Parathyroid adenoma (tissue), 2 donors: Measurements from ENCODE around the gene CIB1.

Experiments
- H2AFZ ChIP-seq: fragments of 300-600 bp; sonication (generic); one replicate; pipeline ENCODE4 v1.7.0; 2017; ENCODE audit warnings: antibody characterized with exemption, mild to moderate bottlenecking
- H3K27ac ChIP-seq: fragments of 300-600 bp; sonication (generic); one replicate; pipeline ENCODE4 v1.7.0; 2017
- H3K27me3 ChIP-seq: fragments of 300-600 bp; sonication (generic); one replicate; pipeline ENCODE4 v1.7.0; 2017; ENCODE audit warnings: low read length; ENCODE audit not compliant: control insufficient read depth, insufficient read depth
- H3K36me3 ChIP-seq: fragments of 300-600 bp; sonication (generic); one replicate; pipeline ENCODE4 v1.7.0; 2017; ENCODE audit warnings: low read length; ENCODE audit not compliant: control insufficient read depth, insufficient read depth
- H3K4me1 ChIP-seq: fragments of 300-600 bp; sonication (generic); one replicate; pipeline ENCODE4 v1.7.0; 2017; ENCODE audit warnings: control low read depth
- H3K4me2 ChIP-seq: fragments of 300-600 bp; sonication (generic); one replicate; pipeline ENCODE4 v1.7.0; 2017; ENCODE audit warnings: low read length
- H3K4me3 ChIP-seq: fragments of 300-600 bp; sonication (generic); one replicate; pipeline ENCODE4 v1.7.0; 2017; ENCODE audit warnings: low read depth, low read length
- H3K79me2 ChIP-seq: fragments of 300-600 bp; sonication (generic); one replicate; pipeline ENCODE4 v1.7.0; 2017; ENCODE audit warnings: control low read depth
- H3K9ac ChIP-seq: fragments of 300-600 bp; sonication (generic); one replicate; pipeline ENCODE4 v1.7.0; 2017; ENCODE audit warnings: mild to moderate bottlenecking
- H3K9me3 ChIP-seq: fragments of 300-600 bp; sonication (generic); one replicate; pipeline ENCODE4 v1.7.0; 2017; ENCODE audit warnings: low read length; ENCODE audit not compliant: control insufficient read depth
- CTCF ChIP-seq: fragments of 300-600 bp; sonication (generic); IDR thresholded peaks from one replicate; pipeline ENCODE4 v1.7.0; 2017; ENCODE audit warnings: antibody characterized with exemption, mild to moderate bottlenecking
- donor health status: primary hyperparathyroidism.

Gene CIB1

GRCh38 chr15:90219421-90220141 is 14.2 kb downstream of the CIB1 start:
- Histone ChIP-seq H3K79me2 (peaks cover 15% of the 10 kb centered on the region), H2AFZ (no peak overlapping the region), H3K4me1 (peaks cover 14% of the 10 kb centered on the region), H3K4me3 (no peak overlapping the region), H3K9me3 (no peaks in the 10 kb centered on the region), H3K9ac (no peak overlapping the region), H3K27me3 (no peaks in the 10 kb centered on the region), H3K4me2 (no peak overlapping the region), H3K36me3 (no peaks in the 10 kb centered on the region), H3K27ac (no peak overlapping the region)
- peak; percentile 41 for TF ChIP-seq CTCF

- H2AFZ ChIP-seq, result no peak overlapping the region
- H3K4me3 ChIP-seq, result no peak overlapping the region
- no peak for TF ChIP-seq CTCF
- no peaks in the 10 kb centered on the region for H3K27me3 ChIP-seq
- no peaks in the 10 kb centered on the region for H3K9me3 ChIP-seq
- H3K4me1 ChIP-seq, result peaks cover 18% of the 10 kb centered on the region
- no peak overlapping the region for H3K4me2 ChIP-seq
- no peak overlapping the region for H3K27ac ChIP-seq
- H3K9ac ChIP-seq, result no peak overlapping the region
- H3K36me3 ChIP-seq, result no peaks in the 10 kb centered on the region
- peaks cover 15% of the 10 kb centered on the region for H3K79me2 ChIP-seq
Measured at GRCh38 chr15:90217671-90218394, 15.9 kb downstream of the CIB1 start.

- H3K4me3 ChIP-seq, result no peak overlapping the region
- no peak overlapping the region for H3K27ac ChIP-seq
- H3K9ac ChIP-seq, result no peak overlapping the region
- no peak for TF ChIP-seq CTCF
- H3K79me2 ChIP-seq, result peaks cover 17% of the 10 kb centered on the region
- H3K4me1 ChIP-seq, result peaks cover 24% of the 10 kb centered on the region
- no peak overlapping the region for H2AFZ ChIP-seq
- no peaks in the 10 kb centered on the region for H3K9me3 ChIP-seq
- H3K4me2 ChIP-seq, result peak overlapping the region; percentile 31
- no peaks in the 10 kb centered on the region for H3K27me3 ChIP-seq
- H3K36me3 ChIP-seq, result no peaks in the 10 kb centered on the region
Measured at GRCh38 chr15:90214553-90215196, 19.1 kb downstream of the CIB1 start.

GRCh38 chr15:90213818-90214204 is 19.9 kb downstream of the CIB1 start:
- no peak overlapping the region for H3K9ac ChIP-seq
- no peaks in the 10 kb centered on the region for H3K9me3 ChIP-seq
- no peak overlapping the region for H3K4me3 ChIP-seq
- peak overlapping the region; percentile 82 for H3K27ac ChIP-seq
- H3K36me3 ChIP-seq, result no peaks in the 10 kb centered on the region
- no peak for TF ChIP-seq CTCF
- H3K4me2 ChIP-seq, result no peak overlapping the region
- peaks cover 24% of the 10 kb centered on the region for H3K4me1 ChIP-seq
- H3K79me2 ChIP-seq, result peaks cover 20% of the 10 kb centered on the region
- H3K27me3 ChIP-seq, result no peaks in the 10 kb centered on the region
- no peak overlapping the region for H2AFZ ChIP-seq
